GM15510 (cell line): ENCODE results near the gene SNX13.

Experiments used
- POLR2A ChIP-seq: IDR thresholded peaks from 3 replicates; pipeline ENCODE4 v1.6.1; 2011; ENCODE audit warnings: borderline replicate concordance; ENCODE audit not compliant: insufficient read length; ENCODE audit errors: extremely low read depth

SNX13 gene

DNA sequence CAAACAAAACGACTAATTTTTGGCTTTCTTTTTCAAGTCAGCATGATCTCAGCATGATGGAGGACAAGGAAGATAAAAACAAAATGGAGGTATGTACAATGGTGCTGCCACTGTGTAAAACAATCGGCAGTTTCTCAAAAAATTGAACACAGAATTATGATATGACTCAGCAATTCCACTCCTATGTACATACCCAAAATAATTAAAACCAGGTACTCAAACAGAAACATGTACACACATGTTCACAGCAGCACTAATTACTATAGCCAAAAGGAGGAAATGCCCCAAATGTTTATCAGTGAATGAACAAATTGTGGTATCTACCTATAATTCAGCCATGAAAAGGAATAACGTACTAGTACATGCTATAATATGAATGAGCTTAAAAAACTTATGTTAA, 29.9 kb downstream of the SNX13 start:
- no peak for TF ChIP-seq POLR2A

DNA sequence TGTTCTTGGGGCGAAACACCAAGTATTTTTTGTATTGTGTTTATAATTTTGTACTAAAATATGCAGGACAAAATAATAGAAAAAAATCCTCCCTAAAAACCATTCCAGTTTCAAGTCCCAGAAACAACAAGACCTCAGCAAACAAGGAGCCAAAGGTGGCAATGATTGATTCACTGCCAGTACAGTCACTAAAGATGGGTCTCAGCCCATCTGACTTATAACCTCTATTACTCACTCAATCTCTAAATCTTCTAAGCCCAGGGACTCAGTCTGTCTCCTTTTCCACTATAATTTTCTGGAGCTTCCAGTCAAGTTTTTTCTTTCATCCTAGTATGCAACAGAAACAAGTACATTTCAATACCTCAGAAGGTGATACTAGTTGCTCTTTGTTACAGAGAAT, 33.3 kb downstream of the SNX13 start:
- no peak for TF ChIP-seq POLR2A

DNA sequence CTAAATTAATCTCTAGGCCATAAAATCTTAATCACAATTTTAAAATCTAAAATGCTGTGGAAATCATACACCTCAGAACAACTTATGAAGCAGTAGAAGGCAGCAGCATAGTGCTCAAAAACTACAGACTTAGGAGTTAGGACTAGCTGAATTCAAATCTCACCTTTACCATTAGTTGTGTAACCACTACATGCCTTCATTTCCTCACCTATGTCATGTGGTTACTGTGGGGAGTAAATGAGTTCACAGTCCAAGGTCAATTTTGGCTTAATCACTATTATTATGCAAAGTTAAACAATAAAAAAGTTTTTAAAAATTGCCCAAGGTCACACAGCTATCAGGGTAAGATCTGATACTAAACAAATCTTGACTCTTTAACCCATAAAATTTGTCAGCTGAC, 37.0 kb downstream of the SNX13 start:
- no peak for TF ChIP-seq POLR2A

DNA sequence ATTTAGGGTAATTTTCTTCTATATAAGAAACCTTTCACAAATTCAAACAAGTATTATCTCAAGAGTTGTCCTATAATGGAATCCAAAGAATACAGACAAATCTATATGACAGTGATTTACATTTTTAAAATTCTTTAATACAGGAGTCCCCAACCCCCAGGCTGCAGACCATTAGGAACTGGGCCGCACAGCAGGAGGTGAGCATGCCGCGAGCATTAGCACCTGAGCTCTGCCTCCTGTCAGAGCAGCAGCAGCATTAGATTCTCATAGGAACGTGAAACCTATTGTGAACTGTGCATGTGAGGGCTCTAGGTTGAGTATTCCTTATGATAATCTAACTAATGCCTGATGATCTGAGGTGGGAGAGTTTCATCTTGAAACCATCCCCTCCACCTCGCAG, 37.7 kb downstream of the SNX13 start:
- TF ChIP-seq POLR2A = no peak

DNA sequence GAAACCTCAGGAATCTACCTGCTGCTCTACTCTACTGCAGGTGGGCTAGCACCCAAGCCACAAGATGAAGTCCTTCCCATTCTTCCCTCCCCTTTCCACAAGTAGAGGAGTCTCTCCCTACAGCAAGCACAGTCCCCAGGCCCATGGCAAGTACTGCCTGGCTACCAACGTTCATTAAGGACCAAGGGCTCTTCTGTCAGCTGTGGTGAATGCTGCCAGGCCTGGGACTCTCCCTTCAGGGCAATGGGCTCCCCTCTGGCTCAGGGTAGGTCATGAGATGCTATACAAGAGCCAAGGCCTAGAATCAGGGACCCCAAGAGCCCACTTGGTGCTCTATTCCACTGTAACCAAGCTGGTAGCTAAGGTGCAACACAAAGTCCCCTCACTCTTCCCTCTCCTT, 39.8 kb downstream of the SNX13 start:
- no peak for TF ChIP-seq POLR2A

DNA sequence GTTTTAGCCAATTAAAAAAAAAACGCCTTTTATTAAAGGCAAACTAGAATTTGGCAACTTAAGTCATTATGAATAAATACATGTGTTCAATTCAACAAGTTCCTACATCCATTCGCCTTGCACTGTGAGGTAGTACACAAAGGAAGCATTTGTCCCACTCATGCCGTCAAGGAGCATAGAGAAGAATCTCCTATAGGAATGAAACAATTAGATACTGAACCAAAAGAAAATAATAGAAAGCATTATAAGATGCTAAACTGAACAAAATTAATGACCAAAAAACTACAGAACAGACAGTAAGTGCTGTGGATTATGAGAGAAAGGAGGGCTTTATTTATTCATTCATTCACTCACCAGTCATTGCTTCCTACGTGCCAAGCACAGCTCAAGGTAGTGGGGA, 42.2 kb downstream of the SNX13 start:
- no peak for TF ChIP-seq POLR2A

DNA sequence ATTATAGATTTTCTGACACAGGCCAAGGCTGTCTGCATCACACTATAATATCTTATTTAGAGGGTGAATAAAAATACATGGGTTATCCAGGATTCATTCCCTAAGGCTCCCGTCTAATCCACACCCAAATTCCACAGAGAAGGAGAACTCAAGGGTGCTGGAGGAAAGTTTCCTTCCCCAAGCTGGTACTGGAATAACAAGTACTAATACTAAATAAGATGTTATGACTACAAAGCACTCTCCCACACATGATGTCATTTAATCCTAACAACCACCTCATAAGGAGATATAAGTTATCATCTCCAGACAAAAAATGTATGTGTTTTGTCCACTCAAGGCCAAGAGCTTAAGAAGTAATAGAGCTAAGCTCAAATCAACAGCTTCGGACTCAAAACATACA, 53.0 kb downstream of the SNX13 start:
- TF ChIP-seq POLR2A = no peak

DNA sequence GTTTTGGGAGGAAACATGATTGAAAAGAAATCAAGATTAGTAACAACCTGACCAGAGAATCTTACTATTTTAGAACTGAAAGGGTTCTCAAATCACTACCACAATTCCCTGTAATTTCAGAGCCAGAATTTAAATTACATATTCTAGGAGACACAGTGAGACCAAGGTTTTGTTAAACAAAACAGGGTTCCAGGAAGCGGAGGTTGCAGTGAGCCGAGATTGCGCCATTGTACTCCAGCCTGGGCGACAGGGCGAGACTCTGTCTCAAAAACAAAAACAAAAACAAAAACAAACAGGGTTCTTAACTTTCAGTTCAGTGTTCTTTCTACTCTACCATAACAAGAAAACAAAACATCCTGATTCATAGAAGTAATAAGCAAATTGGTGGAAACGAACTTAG, 57.6 kb downstream of the SNX13 start:
- TF ChIP-seq POLR2A = no peak

DNA sequence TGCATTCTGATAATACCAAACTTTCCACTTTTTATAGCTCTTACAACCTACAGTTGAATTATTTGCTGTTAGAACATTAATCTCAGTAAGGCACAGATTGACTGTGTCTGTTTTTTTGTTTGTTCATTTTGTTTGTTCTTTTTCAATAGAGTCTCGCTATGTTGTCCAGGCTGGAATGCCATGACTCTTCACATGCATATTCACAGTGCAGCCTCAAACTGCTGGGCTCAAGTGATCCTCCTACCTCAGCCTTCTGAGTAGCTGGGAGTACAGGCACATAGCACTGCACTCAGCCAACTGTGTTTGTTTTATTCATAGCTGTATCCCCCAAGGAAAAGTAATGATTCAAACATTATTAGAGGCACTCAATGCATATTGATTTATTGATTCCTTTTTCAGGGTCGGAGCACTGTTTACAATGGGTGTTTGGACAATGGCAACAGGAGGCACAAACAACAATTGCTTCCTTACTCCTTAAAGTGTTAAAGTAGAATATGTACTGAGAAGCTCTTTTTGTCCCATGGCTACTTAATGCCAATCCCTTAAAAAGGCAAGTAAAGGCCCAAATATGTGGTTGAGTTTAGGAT, 61.1 kb downstream of the SNX13 start:
- TF ChIP-seq POLR2A = no peak

DNA sequence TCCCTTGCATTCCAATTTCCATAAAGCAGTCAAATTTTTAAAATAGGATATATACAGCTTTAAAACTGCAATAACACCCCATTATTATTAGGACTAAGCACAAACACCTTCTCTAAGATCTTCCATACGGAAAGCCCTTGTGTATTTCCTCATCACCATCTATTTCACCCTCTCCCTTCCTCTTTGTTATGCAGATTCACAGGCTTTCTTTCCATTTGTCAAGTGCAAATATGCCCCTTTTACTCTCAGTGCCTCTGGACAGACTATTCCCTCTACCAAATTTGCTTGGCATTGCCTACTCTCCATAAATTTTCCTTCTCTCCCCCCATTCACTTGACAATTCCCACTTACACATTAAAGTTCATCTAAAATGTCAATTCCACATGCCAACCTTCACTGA, 61.7 kb downstream of the SNX13 start:
- no peak for TF ChIP-seq POLR2A

DNA sequence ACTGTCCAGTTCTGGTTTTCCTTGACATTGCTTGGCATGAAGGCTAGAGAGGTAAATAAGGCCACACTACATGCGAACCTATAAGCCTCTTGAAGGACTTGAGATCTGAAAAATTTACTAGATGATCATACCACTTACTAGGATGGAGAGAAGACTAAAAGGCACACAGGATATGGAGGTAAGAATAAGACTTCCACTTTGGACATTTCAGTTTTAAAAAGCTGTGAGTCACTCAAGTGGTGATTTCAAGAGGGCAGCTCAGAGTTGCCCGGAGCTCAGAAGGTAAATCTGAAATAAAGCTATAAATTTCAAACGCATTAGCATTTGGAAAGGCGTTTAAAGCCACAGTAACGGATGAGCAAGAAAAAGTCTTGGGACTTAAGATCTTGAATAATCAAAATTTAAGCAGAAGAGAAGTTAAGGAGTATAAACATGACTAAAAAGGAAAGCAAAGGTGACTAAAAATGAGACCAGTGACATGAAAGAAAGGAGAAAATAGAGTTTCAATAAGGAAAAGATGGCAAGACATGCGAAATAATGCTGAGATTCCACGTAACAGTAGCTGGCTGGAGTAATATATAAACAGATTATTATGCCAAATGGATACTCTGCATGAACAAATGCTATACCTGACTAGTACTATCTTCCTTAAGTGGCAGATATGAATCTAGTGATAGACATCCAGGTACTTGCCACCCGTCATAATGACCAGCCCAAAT, 68.3 kb downstream of the SNX13 start:
- no peak for TF ChIP-seq POLR2A

DNA sequence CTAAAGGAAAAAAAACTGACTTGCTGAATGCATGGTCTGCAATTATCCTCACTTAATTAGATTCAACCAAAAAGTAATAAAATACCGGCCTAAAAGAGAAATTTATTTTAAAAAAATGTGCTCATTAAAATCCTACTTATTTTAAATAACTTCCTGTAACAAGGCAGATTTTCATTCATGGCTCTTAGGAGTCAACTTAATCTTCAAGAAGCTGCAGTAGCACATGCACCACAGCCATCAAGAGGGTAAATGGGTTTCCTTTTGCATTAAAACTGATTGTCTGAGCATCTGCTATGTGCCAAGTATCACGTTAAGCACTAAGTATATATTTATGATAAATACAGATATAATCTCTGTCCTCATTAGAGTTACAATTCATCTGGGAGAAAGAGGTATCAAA, 69.9 kb downstream of the SNX13 start:
- TF ChIP-seq POLR2A = no peak

DNA sequence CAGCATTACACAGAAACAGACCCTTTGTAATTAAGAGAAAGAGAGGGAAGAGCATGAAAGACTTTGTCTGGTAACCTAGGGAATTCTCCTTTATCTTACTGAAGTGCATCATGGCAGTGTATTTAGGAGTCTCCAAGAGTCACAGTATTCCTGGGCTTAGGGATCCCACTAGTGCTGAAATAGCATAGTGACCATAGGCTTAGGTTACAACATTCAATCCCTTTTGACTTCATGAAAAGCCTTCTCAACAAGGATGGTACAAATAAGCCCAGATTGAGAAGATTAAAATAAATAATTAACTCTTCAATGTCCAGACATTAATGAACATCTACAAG, 76.5 kb downstream of the SNX13 start:
- no peak for TF ChIP-seq POLR2A

DNA sequence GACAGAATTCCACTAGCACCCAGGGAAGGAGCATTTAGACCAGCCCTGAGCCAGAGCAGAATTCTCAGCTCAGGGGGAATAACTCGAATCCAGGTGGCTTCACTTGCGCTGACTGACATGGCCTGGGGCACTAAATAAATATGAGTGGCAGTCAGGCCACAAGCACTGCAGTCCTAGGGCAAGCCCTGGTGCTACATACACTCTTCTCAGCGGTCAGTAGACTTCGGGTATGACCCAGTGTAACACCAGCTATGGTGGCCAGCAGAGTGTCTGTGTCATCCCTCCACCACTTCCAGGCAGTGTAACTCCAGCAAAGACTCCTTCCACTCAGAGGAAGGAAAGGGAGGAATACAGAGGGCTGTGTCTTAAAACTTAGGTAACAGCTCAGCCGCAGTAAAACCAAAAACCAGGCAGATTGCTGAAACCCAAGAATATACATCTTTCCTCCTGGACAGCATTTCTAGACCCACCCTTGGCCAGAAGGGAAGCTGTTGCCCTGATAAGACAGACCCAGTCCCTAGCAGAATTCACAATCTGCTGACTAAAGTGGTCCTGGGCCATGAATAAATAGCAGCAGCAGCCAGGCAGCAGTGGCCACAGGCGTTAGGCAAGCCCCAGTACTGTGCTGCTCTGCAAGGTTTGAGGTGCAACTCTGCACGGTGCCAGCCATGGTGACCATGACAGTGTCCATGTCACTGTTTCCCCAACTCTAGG, 77.0 kb downstream of the SNX13 start:
- no peak for TF ChIP-seq POLR2A

DNA sequence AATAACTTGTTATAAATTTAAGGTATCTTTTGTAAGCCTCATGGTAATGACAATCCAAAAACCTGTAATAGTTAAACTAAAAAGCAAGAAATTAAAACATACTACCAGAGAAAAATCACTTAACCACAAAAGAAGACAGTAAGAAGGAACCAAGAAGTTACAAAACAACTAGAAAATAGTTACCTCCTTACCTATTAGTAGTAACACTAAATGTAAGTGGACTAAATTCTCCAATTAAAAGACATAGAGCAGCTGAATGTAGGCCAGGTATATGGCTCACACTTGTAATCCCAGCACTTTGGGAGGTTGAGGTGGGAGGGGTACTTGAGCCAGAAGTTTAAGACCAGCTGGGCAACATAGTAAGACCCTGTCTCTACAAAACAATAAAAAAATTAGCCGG, 84.0 kb downstream of the SNX13 start:
- TF ChIP-seq POLR2A = no peak

DNA sequence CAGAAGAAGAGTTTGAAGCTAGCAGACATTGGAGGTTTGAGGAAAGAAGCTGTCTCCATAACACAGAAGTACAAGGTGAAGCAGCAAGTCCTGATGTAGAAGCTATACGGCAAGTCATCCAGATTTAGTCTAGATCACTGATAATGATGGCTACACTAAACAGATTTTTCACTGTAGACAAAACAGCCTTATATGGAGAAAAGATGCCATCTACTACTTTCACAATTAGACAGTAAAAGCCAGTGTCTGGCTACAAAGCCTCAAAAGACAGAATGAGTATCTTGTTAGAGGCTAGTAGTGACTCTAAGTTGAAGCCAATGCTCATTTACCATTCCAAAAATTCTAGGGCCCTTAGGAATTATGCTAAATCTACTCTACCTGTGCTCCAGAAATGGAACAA, 85.1 kb downstream of the SNX13 start:
- TF ChIP-seq POLR2A = no peak

DNA sequence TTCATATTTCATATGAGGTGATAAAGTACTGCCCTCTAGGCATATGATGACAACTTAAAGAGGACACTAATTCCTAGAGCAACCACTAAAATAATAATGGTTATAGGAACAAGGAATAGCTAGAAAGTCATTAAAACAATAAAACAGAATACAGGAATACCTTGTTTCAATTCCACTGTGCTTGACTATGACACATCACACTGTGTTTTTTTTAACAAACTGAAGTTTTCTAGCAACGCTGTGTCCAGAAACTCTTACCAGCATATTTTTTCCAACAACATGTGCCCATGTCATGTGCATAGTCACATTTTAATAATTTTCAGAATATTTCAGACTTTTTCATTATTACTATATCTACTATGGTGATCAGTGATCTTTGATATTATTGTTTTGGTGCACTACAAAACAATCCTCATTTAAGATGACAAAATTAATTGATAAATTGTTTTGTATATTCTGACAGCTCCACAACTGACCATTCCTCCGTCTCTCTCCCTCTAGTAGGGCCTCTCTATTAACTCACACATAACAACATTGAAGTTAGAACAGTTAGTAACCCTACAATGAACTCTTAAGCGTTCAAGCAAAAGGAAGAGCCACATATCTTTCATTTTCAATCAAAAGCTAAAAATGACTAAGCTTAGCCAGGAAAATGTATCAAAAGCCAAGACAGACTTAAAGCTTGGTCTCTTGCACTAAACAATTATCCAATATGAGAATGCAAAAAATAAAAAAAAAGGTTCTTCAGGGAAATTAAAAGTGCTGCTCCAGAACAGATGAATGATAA, 85.8 kb downstream of the SNX13 start:
- TF ChIP-seq POLR2A = no peak

DNA sequence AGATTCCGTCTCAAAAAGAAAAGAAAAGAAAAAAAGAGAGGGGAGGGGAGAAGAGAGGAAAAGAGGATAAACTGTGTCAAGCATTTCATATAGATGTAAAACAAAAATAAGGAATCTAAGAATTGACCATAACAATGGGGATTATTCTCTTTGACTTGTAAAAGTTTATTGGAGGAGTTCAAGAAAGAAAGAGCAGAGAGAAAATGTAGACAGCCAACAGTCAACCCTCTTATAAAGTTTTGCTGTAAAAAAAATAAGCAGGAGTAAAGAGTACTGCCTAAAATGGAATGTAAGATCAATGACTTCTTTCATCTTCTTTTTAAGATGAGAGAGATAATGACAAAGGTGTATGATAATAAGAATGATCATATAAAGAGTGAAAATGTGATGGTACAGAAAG, 87.9 kb downstream of the SNX13 start:
- no peak for TF ChIP-seq POLR2A
